GM13976 (cell line): ENCODE measurements around the gene DOCK11.

Source experiments
- DNase-seq: peaks from one replicate; pipeline ENCODE4 v3.0.0; 2012; ENCODE audit warnings: low spot score
- in situ Hi-C: fragments of 300-500 bp; cut with MboI; formaldehyde crosslinking; loops from one replicate; pipeline ENCODE4 v1.12.0; 2022; ENCODE audit warnings: low sequenced_read_pairs, mixed read lengths, inconsistent platforms; ENCODE audit not compliant: unreplicated experiment
- TF ChIP-seq, protein P1 (sequence below): IDR thresholded peaks from 2 replicates; pipeline ENCODE4 v1.5.1; 2012; ENCODE audit warnings: borderline replicate concordance, mild to moderate bottlenecking; ENCODE audit not compliant: insufficient read depth; ENCODE audit errors: extremely low read depth, missing control alignments, control extremely low read depth

DOCK11 gene

DNA sequence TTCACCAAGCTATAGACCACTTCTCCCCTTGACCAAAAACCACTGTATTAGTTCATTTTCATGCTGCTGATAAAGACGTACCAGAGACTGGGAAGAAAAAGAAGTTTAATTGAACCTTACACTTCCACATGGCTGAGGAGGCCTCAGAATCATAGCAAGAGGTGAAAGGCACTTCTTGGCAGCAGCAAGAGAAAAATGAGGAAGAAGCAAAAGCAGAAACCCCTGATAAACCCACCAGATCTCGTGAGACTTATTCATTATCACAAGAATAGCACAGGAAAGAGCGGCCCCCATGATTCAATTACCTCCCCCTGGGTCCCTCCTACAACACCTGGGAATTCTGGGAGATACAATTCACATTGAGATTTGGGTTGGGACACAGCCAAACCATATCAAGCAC lies 97.8 kb downstream of the DOCK11 start:
- TF ChIP-seq, protein P1, sequence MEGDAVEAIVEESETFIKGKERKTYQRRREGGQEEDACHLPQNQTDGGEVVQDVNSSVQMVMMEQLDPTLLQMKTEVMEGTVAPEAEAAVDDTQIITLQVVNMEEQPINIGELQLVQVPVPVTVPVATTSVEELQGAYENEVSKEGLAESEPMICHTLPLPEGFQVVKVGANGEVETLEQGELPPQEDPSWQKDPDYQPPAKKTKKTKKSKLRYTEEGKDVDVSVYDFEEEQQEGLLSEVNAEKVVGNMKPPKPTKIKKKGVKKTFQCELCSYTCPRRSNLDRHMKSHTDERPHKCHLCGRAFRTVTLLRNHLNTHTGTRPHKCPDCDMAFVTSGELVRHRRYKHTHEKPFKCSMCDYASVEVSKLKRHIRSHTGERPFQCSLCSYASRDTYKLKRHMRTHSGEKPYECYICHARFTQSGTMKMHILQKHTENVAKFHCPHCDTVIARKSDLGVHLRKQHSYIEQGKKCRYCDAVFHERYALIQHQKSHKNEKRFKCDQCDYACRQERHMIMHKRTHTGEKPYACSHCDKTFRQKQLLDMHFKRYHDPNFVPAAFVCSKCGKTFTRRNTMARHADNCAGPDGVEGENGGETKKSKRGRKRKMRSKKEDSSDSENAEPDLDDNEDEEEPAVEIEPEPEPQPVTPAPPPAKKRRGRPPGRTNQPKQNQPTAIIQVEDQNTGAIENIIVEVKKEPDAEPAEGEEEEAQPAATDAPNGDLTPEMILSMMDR: no peak
- no peak for DNase-seq
- in situ Hi-C loops: no loop called here

DNA sequence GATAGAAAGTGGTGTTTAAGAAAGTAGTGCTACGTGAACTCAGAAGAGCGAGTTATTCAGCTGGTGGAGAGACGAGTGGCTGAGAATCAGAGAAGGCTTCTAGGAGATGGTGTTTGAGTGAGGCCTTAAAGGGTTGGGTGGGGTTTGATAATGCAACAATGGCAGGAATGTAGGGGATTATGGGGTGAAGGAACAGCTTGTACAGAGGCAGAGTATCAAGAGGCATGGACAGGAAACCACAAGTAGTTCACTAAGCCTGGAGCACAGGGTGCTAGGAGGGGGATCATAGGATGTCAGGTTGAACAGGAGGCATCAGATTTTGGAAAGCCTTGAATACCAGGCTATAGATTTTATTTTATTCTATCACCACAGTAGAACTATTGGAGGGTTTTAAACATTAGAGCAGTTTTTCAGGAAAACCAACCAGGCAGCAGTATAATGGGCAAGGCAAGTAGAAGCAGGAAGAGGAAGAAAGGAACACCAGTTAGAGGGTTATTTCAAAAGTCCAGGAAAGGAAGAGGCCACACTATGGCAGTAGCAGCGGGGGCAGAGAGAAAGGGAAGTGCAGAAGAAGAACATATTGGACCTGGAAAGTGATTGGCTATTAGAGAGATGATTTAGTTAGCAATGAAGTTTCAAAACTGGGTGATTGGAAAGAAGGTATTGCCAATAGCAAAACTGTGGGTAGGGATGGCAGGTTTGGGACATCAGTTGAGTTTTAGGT lies 99.2 kb downstream of the DOCK11 start:
- DNase-seq: no peak
- TF ChIP-seq, protein P1: no peak
- in situ Hi-C loops: no loop called here

DNA sequence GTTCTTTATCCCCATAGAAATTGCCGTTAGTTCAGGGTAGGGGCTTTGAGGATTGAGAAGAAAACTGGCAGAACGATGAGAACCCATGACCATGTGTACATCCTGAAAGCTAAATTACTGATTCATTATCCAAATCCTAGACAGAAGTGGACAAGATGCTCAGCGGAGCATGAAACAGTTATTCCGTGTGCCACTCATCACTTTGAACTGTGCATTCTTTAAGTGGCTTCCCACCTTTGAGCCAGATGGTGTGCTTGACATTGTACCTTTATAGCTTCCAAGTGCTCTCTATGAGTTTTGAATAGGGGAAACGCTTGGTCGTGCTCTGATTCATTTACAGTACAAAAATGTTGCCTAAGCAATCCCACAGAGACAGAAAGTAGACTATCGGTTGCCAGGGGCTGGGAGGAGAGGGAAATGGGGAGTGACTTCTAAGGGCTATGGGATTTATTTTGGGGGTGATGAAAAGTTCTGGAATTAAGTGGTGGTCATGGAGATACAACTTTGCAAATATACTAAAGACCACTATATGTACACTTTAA lies 100.0 kb downstream of the DOCK11 start:
- in situ Hi-C loops: no loop called here
- no peak for DNase-seq
- TF ChIP-seq, protein P1: no peak

DNA sequence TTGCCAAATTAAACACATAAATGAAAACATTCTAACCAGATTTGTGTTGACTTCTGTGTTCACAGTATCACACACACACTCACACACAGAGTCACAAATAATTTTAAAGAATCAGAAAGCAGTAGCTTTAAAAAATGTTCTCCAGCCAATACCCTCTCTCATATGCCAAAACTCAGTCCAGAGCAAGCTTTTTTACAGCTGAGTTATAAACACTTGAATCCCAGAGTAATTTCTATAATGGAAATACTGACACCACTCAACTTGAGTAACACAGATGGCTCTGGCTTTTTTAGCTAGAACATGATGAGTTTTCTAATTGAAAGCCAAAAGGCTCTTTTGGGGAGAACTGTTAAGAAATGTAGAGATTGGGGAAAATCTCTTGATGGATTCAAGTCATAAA lies 100.8 kb downstream of the DOCK11 start:
- no peak for DNase-seq
- in situ Hi-C loops: no loop called here
- TF ChIP-seq, protein P1: no peak

DNA sequence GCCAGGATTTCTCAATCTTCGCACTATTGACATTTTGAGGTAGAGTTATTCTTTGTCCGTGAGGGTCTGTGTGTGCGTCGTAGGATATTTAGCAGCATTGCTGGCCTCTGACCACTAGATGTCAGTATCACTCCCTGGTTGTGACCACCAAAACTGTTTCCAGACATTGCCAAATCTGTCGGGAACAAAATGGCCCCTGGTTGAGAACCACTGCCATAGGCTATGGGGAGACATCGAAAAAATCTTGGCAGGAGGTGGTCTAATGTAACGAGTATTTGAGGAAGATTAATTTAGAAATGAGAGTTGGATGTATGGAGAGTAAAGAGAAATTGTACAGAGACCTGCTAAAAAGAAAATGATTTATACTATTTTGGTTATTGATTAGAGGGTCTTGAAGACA lies 108.4 kb downstream of the DOCK11 start:
- peak; percentile 24 for DNase-seq
- TF ChIP-seq, protein P1: peak; percentile 57
- in situ Hi-C loops: no loop called here

DNA sequence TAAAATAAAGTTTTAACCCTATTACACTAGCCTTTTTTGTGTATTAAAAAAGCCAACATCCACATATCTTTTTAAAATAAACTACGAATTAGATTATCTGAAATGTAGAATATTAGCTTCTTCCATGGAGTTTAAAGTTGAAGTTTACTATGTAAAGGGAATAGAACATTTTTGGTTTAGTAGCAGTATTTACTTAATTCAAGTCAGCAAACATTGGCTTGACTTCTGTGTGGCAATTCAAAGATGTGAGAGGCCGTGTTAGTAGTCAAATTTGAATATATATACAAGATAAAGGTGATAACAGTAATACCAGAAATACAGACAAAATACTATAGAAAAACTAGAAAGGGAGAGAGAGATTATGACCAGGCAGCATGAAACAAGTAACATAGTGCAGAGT lies 116.7 kb downstream of the DOCK11 start:
- TF ChIP-seq, protein P1: no peak
- no peak for DNase-seq
- in situ Hi-C loops: loop anchor here (10.0 kb wide), 1 partner anchor 193 kb away; no protein-coding TSS in a partner anchor
